GM19351 (cell line): ENCODE results near the gene DET1.

ENCODE experiments used
- ATAC-seq: cut with Tn5 transposase; IDR thresholded peaks from one replicate; pipeline ENCODE4 v1.9.1; 2021; ENCODE audit warnings: mild to moderate bottlenecking, moderate library complexity; ENCODE audit not compliant: unreplicated experiment

The DET1 gene

DNA sequence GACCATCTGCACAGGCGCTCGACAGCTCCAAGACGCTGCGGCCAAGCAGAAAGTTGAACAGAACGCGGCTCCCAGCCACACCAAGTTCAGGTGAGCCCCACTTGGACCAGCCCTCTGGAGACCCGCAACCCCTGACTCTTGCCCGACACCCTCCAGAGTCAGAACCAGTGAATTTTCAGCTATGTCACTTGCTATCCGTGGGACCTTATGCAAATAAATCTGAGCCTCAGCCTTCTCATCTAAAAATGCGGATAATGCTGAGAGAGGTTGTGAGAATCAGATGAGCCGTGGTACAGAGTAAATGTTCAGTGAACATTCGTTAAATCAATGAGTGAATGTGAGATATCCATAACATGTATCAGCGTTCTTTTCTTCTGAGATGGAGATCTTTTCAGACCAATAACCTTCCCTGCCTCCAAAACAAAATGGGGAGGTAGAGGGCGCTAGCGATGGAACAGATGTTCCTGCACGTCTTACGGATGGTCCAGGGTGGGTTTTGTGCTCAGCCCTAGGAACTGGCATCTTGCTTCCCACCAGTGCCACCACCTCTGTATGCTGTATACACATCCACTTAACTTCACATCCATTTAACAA lies 78.4 kb downstream of the DET1 start:
- ATAC-seq, result no peak

DNA sequence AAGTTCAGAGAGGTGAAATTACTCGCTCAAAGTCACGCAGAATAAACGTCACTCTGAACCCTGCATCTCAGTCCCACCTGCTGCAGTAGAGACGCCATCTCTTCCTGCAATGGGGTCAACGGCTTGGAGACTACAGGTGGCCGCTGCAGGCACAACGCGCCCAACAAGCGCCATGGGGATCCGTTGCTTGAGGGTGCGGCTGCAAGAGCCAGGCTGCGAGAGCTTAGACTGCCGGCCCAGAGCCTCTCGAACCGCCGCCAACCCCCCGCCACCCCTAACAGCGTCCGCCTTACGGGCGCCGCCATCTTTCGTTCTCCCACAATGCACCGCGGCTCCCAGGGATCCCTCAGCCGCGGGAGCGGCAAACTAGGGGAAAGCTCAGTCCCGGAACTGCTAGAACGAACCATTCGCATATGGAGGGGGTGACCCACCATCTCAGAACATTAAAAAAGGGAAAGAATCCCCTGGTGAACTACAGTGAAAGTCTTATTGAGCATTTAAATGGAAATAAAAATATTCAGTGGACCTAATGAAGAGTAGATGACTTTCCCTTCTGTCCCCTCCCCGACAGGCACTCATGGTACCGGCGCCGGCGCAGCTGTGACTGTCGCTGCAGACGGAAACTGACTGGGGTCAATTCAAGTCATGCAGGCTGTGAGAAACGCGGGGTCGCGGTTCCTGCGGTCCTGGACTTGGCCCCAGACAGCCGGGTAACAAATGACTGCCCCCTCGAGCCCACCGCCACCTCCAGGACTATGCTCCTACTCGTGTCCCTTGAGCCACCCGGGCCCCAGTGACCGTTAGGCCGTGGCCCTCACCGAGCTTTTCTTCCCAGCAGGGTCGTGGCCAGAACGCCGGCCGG lies 79.2 kb downstream of the DET1 start, which contains the start of the genes MRPL46 and MRPS11:
MRPL46 (minus strand) TSS at position 316 of the 862 bp plus-strand sequence; CDS start at position 305, 11 bp downstream.
MRPS11 (plus strand) TSS at position 636 of the 862 bp plus-strand sequence; CDS start at position 646, 10 bp downstream.
- ATAC-seq, result peak; percentile 81

- ATAC-seq, result no peak
Observed at GRCh38 chr15:88465633-88466224, 80.8 kb downstream of the DET1 start.

GRCh38 chr15:88463870-88464532 lies 82.5 kb downstream of the DET1 start:
- ATAC-seq, result no peak
